HEK293T (cell line): ENCODE data around the gene NHP2.

Experiments used
- CTBP1 ChIP-seq: fragments of 450-650 bp; IDR thresholded peaks from 2 replicates; pipeline ENCODE4 v1.6.1; 2016; ENCODE audit warnings: borderline replicate concordance
- FOXK2 ChIP-seq: fragments of 450-650 bp; IDR thresholded peaks from 2 replicates; pipeline ENCODE4 v1.6.1; 2016; ENCODE audit warnings: mild to moderate bottlenecking
- FOXM1 ChIP-seq: fragments of 450-650 bp; IDR thresholded peaks from 2 replicates; pipeline ENCODE4 v1.6.1; 2017; ENCODE audit warnings: mild to moderate bottlenecking, borderline replicate concordance
- SP1 ChIP-seq: fragments of 450-650 bp; IDR thresholded peaks from 2 replicates; pipeline ENCODE4 v1.6.1; 2017
- SUZ12 ChIP-seq: fragments of 450-650 bp; IDR thresholded peaks from 2 replicates; pipeline ENCODE4 v1.6.1; 2016; ENCODE audit warnings: mild to moderate bottlenecking
- TARDBP ChIP-seq: fragments of 450-650 bp; IDR thresholded peaks from 2 replicates; pipeline ENCODE4 v1.6.1; 2016

DNA sequence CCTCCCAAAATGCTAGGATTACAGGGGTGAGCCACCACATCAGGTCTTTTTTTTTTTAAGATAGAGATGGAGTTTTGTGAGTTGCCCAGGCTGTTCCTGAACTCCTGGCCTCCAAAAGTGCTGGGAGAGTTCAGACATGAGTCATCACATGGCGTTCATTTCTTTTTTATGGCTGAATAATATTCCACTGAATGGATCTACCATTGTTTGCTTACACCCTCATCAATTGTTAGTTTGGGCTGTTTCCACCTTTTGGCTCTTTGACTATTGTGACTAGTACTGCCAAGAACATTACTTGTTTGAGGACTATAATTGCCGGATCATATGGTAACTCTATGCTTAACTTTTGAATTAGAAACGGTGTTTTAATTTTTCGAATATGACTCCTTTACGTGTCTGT is 41.1 kb downstream of the NHP2 start:
- TF ChIP-seq FOXM1 (no peak), FOXK2 (no peak), TARDBP (no peak), CTBP1 (no peak), SP1 (no peak), SUZ12 (no peak)
